Measurements from ENCODE around the gene ELN. TPM values are rescaled to one million over a fixed set of nuclear protein-coding genes. Genes with fewer than 3 reads are reported as not detected.
A peak's percentile ranks its signal among the peaks of the same experiment; 100 is the strongest.

The ELN gene
- total RNA-seq, 2 experiments from 2014 or later, result not detected

GRCh38 chr7:74087791-74088453, 59.9 kb downstream of the ELN start:
- peaks cover 20% of the 10 kb centered on the region for H3K4me1 Mint-ChIP-seq
- H3K27me3 Mint-ChIP-seq, result no peaks in the 10 kb centered on the region
- CTCF ChIA-PET, result interaction anchor here (0.5 kb wide), 1 partner anchor 20 kb away, joined by 3 read pairs; no protein-coding TSS in a partner anchor
- H3K9me3 Mint-ChIP-seq, result no peaks in the 10 kb centered on the region
- no peak for DNase-seq
- no peak overlapping the region for H3K27ac Mint-ChIP-seq
- peaks cover 21% of the 10 kb centered on the region for H3K36me3 Mint-ChIP-seq (ENCODE audit: low read depth)
- H3K4me3 Mint-ChIP-seq, result no peak overlapping the region
- POLR2A ChIA-PET, result no interaction called here

GRCh38 chr7:74092321-74092963, 64.5 kb downstream of the ELN start:
- Mint-ChIP-seq H3K9me3 (no peaks in the 10 kb centered on the region), H3K27ac (no peak overlapping the region), H3K27me3 (no peaks in the 10 kb centered on the region), H3K4me1 (peaks cover 26% of the 10 kb centered on the region), H3K4me3 (no peak overlapping the region), H3K36me3 (ENCODE audit: low read depth) (peaks cover 18% of the 10 kb centered on the region)
- ChIA-PET POLR2A (interaction anchor here (2.6 to 4.4 kb wide), 2 partner anchors 9 to 82 kb away, joined by 23 to 50 read pairs; partner anchors contain the start of genes EIF4H and LIMK1), CTCF (no interaction called here)
- no peak for DNase-seq

- ChIA-PET CTCF (no interaction called here), POLR2A (interaction anchor here (2.6 to 4.4 kb wide), 2 partner anchors 9 to 81 kb away, joined by 23 to 50 read pairs; partner anchors contain the start of genes EIF4H and LIMK1)
- H3K27ac Mint-ChIP-seq, result no peak overlapping the region
- H3K4me1 Mint-ChIP-seq, result peaks cover 26% of the 10 kb centered on the region
- no peak overlapping the region for H3K4me3 Mint-ChIP-seq
- no peaks in the 10 kb centered on the region for H3K27me3 Mint-ChIP-seq
- no peaks in the 10 kb centered on the region for H3K9me3 Mint-ChIP-seq
- peaks cover 21% of the 10 kb centered on the region for H3K36me3 Mint-ChIP-seq (ENCODE audit: low read depth)
- no peak for DNase-seq
Observed at GRCh38 chr7:74092964-74093471, 65.0 kb downstream of the ELN start.

GRCh38 chr7:74093671-74094223, 65.8 kb downstream of the ELN start:
- CTCF ChIA-PET, result interaction anchor here (0.7 to 1.6 kb wide), 2 partner anchors 10 to 25 kb away, joined by 3 read pairs; no protein-coding TSS in a partner anchor

GRCh38 chr7:74094224-74095101, 66.5 kb downstream of the ELN start:
- H3K27me3 Mint-ChIP-seq, result no peaks in the 10 kb centered on the region
- DNase-seq, result peak; percentile 86
- ChIA-PET POLR2A (interaction anchor here (2.6 to 4.4 kb wide), 2 partner anchors 11 to 80 kb away, joined by 23 to 50 read pairs; partner anchors contain the start of genes EIF4H and LIMK1), CTCF (interaction anchor here (0.7 to 1.6 kb wide), 2 partner anchors 10 to 26 kb away, joined by 3 read pairs; no protein-coding TSS in a partner anchor)
- H3K9me3 Mint-ChIP-seq, result no peaks in the 10 kb centered on the region
- H3K4me1 Mint-ChIP-seq, result peaks cover 26% of the 10 kb centered on the region
- H3K27ac Mint-ChIP-seq, result peak overlapping the region; percentile 97
- peaks cover 17% of the 10 kb centered on the region for H3K36me3 Mint-ChIP-seq (ENCODE audit: low read depth)
- peak overlapping the region; percentile 71 for H3K4me3 Mint-ChIP-seq

More at GRCh38 chr7:74093671-74094223, 65.8 kb downstream of the ELN start:
- Mint-ChIP-seq H3K27ac (peak overlapping the region; percentile 97), H3K36me3 (ENCODE audit: low read depth) (peaks cover 22% of the 10 kb centered on the region), H3K9me3 (no peaks in the 10 kb centered on the region), H3K4me1 (peaks cover 26% of the 10 kb centered on the region), H3K27me3 (no peaks in the 10 kb centered on the region), H3K4me3 (peak overlapping the region; percentile 71)
- POLR2A ChIA-PET, result interaction anchor here (2.6 to 4.4 kb wide), 2 partner anchors 10 to 81 kb away, joined by 23 to 50 read pairs; partner anchors contain the start of genes EIF4H and LIMK1
- no peak for DNase-seq

- POLR2A ChIA-PET, result interaction anchor here (2.6 to 4.4 kb wide), 2 partner anchors 12 to 79 kb away, joined by 23 to 50 read pairs; partner anchors contain the start of genes EIF4H and LIMK1
- CTCF ChIA-PET, result interaction anchor here (1.6 kb wide), 1 partner anchor 27 kb away, joined by 3 read pairs; no protein-coding TSS in a partner anchor
- H3K4me3 Mint-ChIP-seq, result peak overlapping the region; percentile 71
- H3K27me3 Mint-ChIP-seq, result no peaks in the 10 kb centered on the region
- peaks cover 26% of the 10 kb centered on the region for H3K4me1 Mint-ChIP-seq
- H3K9me3 Mint-ChIP-seq, result no peaks in the 10 kb centered on the region
- peak overlapping the region; percentile 97 for H3K27ac Mint-ChIP-seq
- DNase-seq, result no peak
- peaks cover 16% of the 10 kb centered on the region for H3K36me3 Mint-ChIP-seq (ENCODE audit: low read depth)
Observed at GRCh38 chr7:74095135-74095534, 67.2 kb downstream of the ELN start.

GRCh38 chr7:74097937-74098614, 70.1 kb downstream of the ELN start:
- H3K27me3 Mint-ChIP-seq, result no peaks in the 10 kb centered on the region
- ChIA-PET CTCF (interaction anchor here (1.2 to 1.4 kb wide), 2 partner anchors 31 to 71 kb away, joined by 3 read pairs; no protein-coding TSS in a partner anchor), POLR2A (interaction anchor here (1.0 to 1.2 kb wide), 2 partner anchors 14 to 77 kb away, joined by 4 to 5 read pairs; partner anchors contain the start of gene LIMK1)
- H3K9me3 Mint-ChIP-seq, result no peaks in the 10 kb centered on the region
- peaks cover 20% of the 10 kb centered on the region for H3K36me3 Mint-ChIP-seq (ENCODE audit: low read depth)
- H3K4me1 Mint-ChIP-seq, result peaks cover 19% of the 10 kb centered on the region
- H3K27ac Mint-ChIP-seq, result no peak overlapping the region
- no peak for DNase-seq
- no peak overlapping the region for H3K4me3 Mint-ChIP-seq

- H3K4me3 Mint-ChIP-seq, result no peak overlapping the region
- POLR2A ChIA-PET, result no interaction called here
Observed at GRCh38 chr7:74099031-74099430, 71.1 kb downstream of the ELN start.

GRCh38 chr7:74101061-74101681, 73.2 kb downstream of the ELN start:
- H3K27me3 Mint-ChIP-seq, result no peaks in the 10 kb centered on the region
- CTCF ChIA-PET, result no interaction called here
- no peaks in the 10 kb centered on the region for H3K9me3 Mint-ChIP-seq
- H3K4me3 Mint-ChIP-seq, result no peak overlapping the region
- H3K36me3 Mint-ChIP-seq (ENCODE audit: low read depth), result peaks cover 20% of the 10 kb centered on the region
- POLR2A ChIA-PET, result no interaction called here
- no peaks in the 10 kb centered on the region for H3K4me1 Mint-ChIP-seq
- DNase-seq, result no peak
- no peak overlapping the region for H3K27ac Mint-ChIP-seq

More at GRCh38 chr7:74099031-74099430, 71.1 kb downstream of the ELN start:
- Mint-ChIP-seq H3K4me1 (peaks cover 10% of the 10 kb centered on the region), H3K9me3 (no peaks in the 10 kb centered on the region), H3K27me3 (no peaks in the 10 kb centered on the region), H3K27ac (no peak overlapping the region), H3K36me3 (ENCODE audit: low read depth) (peaks cover 20% of the 10 kb centered on the region)
- DNase-seq, result no peak
- CTCF ChIA-PET, result interaction anchor here (1.4 kb wide), 1 partner anchor 72 kb away, joined by 3 read pairs; no protein-coding TSS in a partner anchor

GRCh38 chr7:74103219-74103772, 75.3 kb downstream of the ELN start:
- peaks cover 10% of the 10 kb centered on the region for H3K36me3 Mint-ChIP-seq (ENCODE audit: low read depth)
- H3K4me1 Mint-ChIP-seq, result no peaks in the 10 kb centered on the region
- H3K27ac Mint-ChIP-seq, result no peak overlapping the region
- DNase-seq, result no peak
- no peak overlapping the region for H3K4me3 Mint-ChIP-seq
- no peaks in the 10 kb centered on the region for H3K27me3 Mint-ChIP-seq
- no peaks in the 10 kb centered on the region for H3K9me3 Mint-ChIP-seq
- ChIA-PET POLR2A (interaction anchor here (1.2 kb wide), 1 partner anchor 13 kb away, joined by 4 read pairs; no protein-coding TSS in a partner anchor), CTCF (no interaction called here)

- no peaks in the 10 kb centered on the region for H3K9me3 Mint-ChIP-seq
- POLR2A ChIA-PET, result interaction anchor here (1.2 kb wide), 1 partner anchor 11 kb away, joined by 4 read pairs; no protein-coding TSS in a partner anchor
- H3K4me3 Mint-ChIP-seq, result no peak overlapping the region
- no peak overlapping the region for H3K27ac Mint-ChIP-seq
- no peak for DNase-seq
- peaks cover 11% of the 10 kb centered on the region for H3K36me3 Mint-ChIP-seq (ENCODE audit: low read depth)
- H3K4me1 Mint-ChIP-seq, result no peaks in the 10 kb centered on the region
- no peaks in the 10 kb centered on the region for H3K27me3 Mint-ChIP-seq
- CTCF ChIA-PET, result interaction anchor here (0.6 to 1.1 kb wide), 2 partner anchors 16 to 78 kb away, joined by 3 read pairs; no protein-coding TSS in a partner anchor
Observed at GRCh38 chr7:74104702-74105101, 76.7 kb downstream of the ELN start.

Data from activated CD4-positive, alpha-beta memory T cell treated with anti-CD3 and anti-CD28 coated beads, Interleukin-2, amount 10 ng/mL, durations not matched to agents 7 days and 5 days (primary cell).